ENCODE data around the gene CHRNA4. TPM values are rescaled to one million over a fixed set of nuclear protein-coding genes. Genes with fewer than 3 reads are reported as not detected.

CHRNA4 gene
- total RNA-seq, 1 donor from 2014 or later = not detected

DNA sequence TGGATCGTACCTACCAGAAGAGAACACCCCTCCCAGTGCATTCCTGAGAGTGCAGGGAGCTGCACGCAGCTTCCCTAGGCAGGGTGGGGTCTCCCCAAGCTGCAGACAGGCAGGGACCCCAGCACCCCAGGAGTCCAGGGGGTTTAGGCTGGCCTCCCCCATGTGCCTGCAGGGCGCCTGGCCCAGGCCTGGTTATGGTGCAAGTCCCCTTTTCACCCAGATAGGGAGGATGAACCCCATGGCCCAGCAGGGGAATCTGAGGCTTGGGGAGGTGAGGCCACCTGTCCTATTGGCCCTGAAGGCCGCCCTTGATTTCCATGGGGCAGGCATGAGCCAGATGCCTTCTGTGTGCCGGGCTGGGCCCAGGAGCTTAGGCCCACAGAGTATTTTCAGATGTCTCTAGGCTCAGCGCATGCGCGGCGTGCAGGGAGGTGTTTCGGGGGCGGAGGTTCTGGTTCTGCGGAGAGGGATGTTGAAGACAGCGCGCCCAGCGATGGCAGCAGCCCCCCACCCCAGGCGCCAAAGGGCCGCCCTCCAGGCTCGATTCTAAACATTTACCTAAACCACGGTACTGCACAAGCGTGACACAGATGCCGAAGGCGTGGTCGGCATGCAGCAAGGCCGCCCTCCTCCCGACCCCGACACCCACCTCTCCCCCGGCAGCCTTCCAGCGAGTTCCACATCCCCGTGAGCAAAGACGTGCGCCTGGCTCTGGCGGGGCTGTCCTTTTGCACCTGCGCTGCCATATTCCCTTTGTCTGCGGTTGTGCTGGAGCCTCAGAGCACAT, 38.8 kb downstream of the CHRNA4 start:
- Mint-ChIP-seq H3K4me1 (ENCODE audit: low read depth) (no peaks in the 10 kb centered on the region), H3K27ac (no peak overlapping the region), H3K9me3 (no peaks in the 10 kb centered on the region), H3K36me3 (ENCODE audit: low read depth) (no peaks in the 10 kb centered on the region), H3K27me3 (ENCODE audit: insufficient read depth) (peaks cover 6% of the 10 kb centered on the region), H3K4me3 (no peak overlapping the region)
- intact Hi-C loops (cut with micrococcal nuclease) = no loop called here
- no peak for DNase-seq (ENCODE audit: low spot score)

DNA sequence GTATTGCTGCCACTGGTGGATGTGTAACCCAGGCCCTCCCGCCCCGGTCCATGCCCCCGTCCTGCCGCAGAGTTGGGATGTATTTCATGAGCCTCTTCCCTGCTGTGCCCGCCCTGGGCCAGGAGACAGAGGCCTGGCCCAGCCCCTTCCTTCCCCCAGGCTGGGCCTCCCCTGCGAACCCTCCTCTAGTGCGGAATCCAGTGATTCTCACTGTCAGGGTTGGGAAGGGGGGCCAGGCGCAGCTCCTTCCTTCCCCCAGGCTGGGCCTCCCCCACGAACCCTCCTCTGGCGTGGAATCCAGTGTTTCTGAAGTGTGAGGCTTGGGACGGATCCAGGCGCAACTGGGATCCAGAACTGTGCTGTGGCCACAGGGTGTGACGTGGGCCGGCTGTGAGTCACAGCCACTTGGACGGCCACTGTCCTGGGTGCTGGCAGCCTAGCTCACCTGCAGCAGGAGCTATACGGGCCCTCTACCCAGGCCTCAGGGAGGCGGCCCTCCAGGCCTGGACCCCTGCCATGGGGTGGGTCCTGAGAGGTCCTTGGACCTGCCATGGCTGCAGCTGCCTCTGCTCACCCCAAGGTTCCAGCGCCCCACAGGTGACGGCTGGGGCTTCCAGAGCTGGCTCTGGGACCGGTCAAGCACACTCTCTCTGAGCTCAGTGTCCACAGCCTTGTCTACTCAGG, 39.9 kb downstream of the CHRNA4 start:
- intact Hi-C loops (cut with micrococcal nuclease) = no loop called here
- no peak for DNase-seq (ENCODE audit: low spot score)
- Mint-ChIP-seq H3K4me1 (ENCODE audit: low read depth) (no peaks in the 10 kb centered on the region), H3K27me3 (ENCODE audit: insufficient read depth) (peaks cover 6% of the 10 kb centered on the region), H3K4me3 (no peak overlapping the region), H3K36me3 (ENCODE audit: low read depth) (no peaks in the 10 kb centered on the region), H3K27ac (no peak overlapping the region), H3K9me3 (no peaks in the 10 kb centered on the region)

DNA sequence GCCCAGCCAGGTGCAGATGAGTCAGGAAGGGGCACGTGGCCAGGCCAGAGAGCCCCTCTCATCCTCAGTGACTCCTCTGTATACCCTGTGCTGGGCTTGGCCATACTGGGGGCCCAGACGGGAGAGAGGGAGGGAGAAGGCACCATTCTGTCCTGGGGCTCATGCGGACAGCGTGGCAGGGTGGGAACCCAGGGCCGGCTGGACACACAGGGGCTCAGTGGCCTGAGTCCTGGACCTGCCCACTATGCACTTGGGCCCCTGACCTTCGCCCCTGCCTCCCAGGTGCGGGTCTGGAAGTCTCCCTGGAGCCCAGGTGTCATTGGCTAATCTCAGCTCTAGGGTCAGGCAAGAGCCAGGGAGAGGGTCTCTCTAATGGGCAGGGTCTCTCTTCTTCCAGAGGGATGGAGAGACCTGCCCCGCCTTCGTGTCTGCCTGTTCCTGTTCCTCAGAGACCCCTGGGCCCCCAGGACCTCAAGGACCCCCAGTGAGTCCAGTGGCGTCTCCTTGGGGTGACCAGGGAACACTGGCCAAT, 40.5 kb downstream of the CHRNA4 start:
- H3K27me3 Mint-ChIP-seq (ENCODE audit: insufficient read depth) = peaks cover 6% of the 10 kb centered on the region
- no peak for DNase-seq (ENCODE audit: low spot score)
- intact Hi-C loops (cut with micrococcal nuclease) = no loop called here
- no peaks in the 10 kb centered on the region for H3K9me3 Mint-ChIP-seq
- no peak overlapping the region for H3K27ac Mint-ChIP-seq
- no peaks in the 10 kb centered on the region for H3K4me1 Mint-ChIP-seq (ENCODE audit: low read depth)
- no peaks in the 10 kb centered on the region for H3K36me3 Mint-ChIP-seq (ENCODE audit: low read depth)
- H3K4me3 Mint-ChIP-seq = no peak overlapping the region

DNA sequence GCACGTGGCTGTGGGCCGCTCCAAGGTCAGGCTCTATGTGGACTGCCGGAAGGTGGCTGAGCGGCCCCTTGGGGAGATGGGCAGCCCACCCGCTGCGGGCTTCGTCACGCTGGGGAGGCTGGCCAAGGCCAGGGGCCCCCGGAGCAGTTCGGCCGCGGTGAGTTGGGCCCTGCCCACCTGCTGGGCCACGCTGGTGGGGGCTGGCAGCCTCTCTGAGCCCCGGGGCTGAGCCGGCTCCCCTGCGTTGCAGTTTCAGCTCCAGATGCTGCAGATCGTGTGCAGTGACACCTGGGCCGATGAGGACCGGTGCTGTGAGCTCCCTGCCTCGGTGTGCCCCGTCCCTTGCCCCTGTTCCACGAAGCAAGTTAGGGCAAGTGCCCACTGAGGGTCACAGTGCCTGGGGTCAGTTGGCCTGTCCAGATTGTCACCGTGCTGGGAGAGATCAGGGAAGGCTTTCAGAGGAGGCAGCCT, 41.1 kb downstream of the CHRNA4 start:
- Mint-ChIP-seq H3K36me3 (ENCODE audit: low read depth) (no peaks in the 10 kb centered on the region), H3K27me3 (ENCODE audit: insufficient read depth) (peaks cover 6% of the 10 kb centered on the region), H3K4me3 (no peak overlapping the region), H3K9me3 (no peaks in the 10 kb centered on the region), H3K4me1 (ENCODE audit: low read depth) (no peaks in the 10 kb centered on the region), H3K27ac (no peak overlapping the region)
- DNase-seq (ENCODE audit: low spot score) = no peak
- intact Hi-C loops (cut with micrococcal nuclease) = no loop called here

DNA sequence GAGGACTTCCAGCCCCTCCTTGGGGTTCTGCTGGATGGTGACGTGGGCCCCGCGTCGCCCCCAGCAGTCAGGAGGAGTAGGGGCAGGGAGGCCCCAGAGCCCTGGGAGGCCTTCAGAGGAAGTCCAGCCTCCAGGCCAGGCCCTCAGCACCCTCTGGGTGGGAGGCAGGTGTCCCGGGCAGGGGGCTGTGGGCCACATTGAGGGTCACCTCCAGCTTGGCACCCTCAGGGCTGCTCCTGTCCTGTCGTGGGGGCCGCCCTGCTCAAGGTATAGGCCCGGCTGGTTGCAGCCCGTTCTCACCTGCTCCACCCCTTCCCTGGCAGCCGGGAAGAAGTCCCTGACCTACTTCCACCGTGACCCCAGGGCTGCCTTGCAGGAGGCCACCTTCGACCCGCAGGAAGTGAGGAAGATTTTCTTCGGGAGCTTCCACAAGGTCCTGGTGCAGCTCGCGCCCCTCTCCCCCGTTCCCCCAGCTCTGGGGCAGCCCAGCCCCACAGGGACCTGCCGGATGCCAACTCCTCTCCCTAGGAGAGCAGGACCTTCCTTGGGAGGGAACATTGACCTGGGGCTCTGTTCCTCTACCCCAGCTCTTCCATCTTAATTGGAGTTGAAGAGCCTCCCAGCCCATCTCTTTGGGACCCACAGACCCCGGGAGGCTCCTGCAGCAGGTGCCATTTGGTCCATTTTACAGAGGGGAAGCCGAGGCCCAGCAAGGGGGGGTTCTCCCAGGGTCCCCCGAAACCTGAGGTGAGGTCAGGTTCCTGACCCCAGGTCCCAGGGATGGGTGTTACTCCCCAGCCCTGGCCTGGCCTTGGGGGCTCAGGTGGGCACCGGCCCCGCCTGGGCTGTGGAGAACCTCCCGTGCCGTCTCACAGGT, 41.7 kb downstream of the CHRNA4 start:
- Mint-ChIP-seq H3K4me1 (ENCODE audit: low read depth) (no peaks in the 10 kb centered on the region), H3K27ac (no peak overlapping the region), H3K36me3 (ENCODE audit: low read depth) (no peaks in the 10 kb centered on the region), H3K27me3 (ENCODE audit: insufficient read depth) (peaks cover 6% of the 10 kb centered on the region), H3K4me3 (no peak overlapping the region), H3K9me3 (no peaks in the 10 kb centered on the region)
- no peak for DNase-seq (ENCODE audit: low spot score)
- intact Hi-C loops (cut with micrococcal nuclease) = no loop called here

DNA sequence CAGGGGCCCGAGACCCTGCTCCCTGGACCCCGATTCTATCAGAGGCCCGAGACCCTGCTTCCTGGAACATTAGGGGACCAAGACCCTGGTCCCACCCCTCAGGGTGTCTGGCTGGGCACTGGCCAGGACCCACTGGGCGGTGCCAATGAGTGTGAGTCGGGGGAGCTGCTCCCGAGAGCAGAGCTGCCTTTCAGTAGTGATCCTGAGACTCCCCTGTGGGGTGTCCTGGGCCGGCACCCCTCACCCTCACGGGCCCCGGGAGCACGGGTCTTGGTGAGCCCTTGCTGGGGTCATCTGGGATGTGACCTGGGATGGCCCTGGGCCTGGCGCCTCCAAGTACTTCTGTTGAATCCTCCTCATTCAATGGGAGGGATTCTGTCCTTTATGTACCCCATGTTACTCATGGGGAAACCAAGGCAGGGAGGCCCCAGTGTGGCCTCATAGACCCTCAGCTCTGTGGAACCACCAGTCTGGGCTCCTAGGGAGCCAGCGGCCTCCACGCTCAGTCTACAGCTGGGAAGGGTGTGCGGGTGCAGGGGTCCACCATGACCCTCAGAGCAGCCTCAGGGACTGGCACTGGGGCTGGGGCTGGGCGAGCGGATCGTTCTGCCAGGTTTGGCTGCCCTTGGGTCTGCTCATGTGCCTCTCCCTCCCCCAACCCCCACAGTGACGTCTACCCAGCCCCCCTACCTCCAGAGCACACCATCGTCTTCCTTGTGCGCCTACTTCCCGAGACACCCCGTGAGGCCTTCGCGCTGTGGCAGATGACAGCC, 42.6 kb downstream of the CHRNA4 start:
- intact Hi-C loops (cut with micrococcal nuclease) = no loop called here
- Mint-ChIP-seq H3K36me3 (ENCODE audit: low read depth) (no peaks in the 10 kb centered on the region), H3K4me1 (ENCODE audit: low read depth) (no peaks in the 10 kb centered on the region)

DNA sequence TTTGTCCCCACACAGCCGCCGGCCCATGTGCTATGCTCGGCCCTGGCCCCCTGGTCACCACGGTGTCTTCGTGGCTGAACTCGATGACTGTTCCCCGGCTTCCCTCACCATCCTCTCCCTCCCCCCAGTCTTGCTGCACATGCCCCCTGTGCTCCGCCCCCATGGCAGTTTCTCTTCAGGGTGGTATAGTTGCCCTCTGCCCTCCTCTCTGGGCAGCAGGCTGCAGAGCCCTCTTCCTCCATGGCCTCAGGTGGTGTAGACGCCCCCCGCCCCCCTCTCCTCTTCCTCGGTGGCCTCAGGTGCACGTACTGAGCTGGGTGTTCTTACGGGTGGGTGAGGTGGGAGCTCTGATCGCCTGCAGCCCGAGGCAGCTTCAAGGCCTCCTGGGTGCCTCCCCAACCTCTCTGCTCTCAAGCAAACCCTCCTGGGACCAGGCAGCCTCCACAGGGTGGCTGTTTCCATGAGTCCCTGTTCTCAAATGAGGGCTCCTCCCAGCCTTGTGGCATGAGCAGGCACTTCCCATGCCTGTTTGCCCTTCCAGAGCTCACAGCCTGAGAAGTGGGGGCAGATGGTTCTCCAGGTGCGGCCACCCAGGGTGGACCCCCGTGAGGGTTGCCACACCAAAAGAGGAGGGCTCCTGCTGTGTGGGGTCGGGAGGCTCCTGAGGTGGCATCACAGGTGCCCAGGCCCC, 43.4 kb downstream of the CHRNA4 start:
- Mint-ChIP-seq H3K36me3 (ENCODE audit: low read depth) (no peaks in the 10 kb centered on the region), H3K27me3 (ENCODE audit: insufficient read depth) (no peaks in the 10 kb centered on the region), H3K27ac (no peak overlapping the region), H3K9me3 (no peaks in the 10 kb centered on the region), H3K4me3 (no peak overlapping the region), H3K4me1 (ENCODE audit: low read depth) (no peaks in the 10 kb centered on the region)
- intact Hi-C loops (cut with micrococcal nuclease) = no loop called here
- DNase-seq (ENCODE audit: low spot score) = no peak

More for the DNA sequence above, 42.6 kb downstream of the CHRNA4 start:
- DNase-seq (ENCODE audit: low spot score) = no peak
- no peaks in the 10 kb centered on the region for H3K9me3 Mint-ChIP-seq
- no peaks in the 10 kb centered on the region for H3K27me3 Mint-ChIP-seq (ENCODE audit: insufficient read depth)
- H3K27ac Mint-ChIP-seq = no peak overlapping the region
- no peak overlapping the region for H3K4me3 Mint-ChIP-seq

DNA sequence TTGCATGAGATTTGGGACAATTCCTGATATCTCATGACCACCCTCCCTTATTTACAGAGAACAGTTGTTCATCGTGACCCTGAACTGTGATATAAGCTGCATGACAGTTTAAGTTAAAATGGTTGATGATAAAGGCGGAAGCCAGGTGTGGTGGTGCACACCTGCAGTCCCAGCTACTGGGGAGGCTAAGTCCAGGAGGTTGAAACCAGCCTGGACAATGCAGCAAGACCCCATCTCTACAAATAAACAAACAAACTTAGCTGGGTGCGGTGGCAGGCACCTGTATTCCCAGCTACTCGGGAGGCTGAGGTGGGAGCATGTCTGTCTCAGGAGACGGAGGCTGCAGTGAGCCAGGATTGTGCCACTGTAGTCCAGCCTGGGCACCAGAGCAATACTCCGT, 44.1 kb downstream of the CHRNA4 start:
- no peaks in the 10 kb centered on the region for H3K36me3 Mint-ChIP-seq (ENCODE audit: low read depth)

DNA sequence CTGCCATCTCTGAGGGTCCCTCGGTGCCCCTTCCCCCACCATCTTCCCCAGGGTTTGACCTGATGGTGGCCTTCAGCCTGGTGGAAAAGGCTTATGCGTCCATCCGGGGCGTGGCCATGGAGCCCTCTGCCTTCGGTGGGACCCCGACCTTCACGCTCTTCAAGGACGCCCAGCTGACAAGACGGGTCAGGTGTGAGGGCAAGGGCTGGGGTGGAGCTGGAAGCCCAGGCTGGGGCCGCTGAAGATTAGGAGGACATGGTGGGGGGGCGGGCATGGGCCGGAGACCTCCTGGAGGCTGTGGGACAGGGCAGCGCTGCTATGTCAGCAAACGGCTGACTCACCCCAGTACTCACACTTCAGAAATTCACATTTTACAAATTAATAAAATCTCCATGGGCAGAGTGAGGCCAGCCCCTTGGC, 44.6 kb downstream of the CHRNA4 start:
- no peak for DNase-seq (ENCODE audit: low spot score)
- Mint-ChIP-seq H3K9me3 (no peaks in the 10 kb centered on the region), H3K27ac (no peak overlapping the region), H3K4me3 (no peak overlapping the region), H3K27me3 (ENCODE audit: insufficient read depth) (no peaks in the 10 kb centered on the region), H3K36me3 (ENCODE audit: low read depth) (no peaks in the 10 kb centered on the region), H3K4me1 (ENCODE audit: low read depth) (no peaks in the 10 kb centered on the region)
- intact Hi-C loops (cut with micrococcal nuclease) = no loop called here

More for the DNA sequence above, 44.1 kb downstream of the CHRNA4 start:
- H3K27ac Mint-ChIP-seq = no peak overlapping the region
- no peaks in the 10 kb centered on the region for H3K4me1 Mint-ChIP-seq (ENCODE audit: low read depth)
- no peaks in the 10 kb centered on the region for H3K9me3 Mint-ChIP-seq
- no peak overlapping the region for H3K4me3 Mint-ChIP-seq
- no peak for DNase-seq (ENCODE audit: low spot score)
- intact Hi-C loops (cut with micrococcal nuclease) = no loop called here
- H3K27me3 Mint-ChIP-seq (ENCODE audit: insufficient read depth) = no peaks in the 10 kb centered on the region

DNA sequence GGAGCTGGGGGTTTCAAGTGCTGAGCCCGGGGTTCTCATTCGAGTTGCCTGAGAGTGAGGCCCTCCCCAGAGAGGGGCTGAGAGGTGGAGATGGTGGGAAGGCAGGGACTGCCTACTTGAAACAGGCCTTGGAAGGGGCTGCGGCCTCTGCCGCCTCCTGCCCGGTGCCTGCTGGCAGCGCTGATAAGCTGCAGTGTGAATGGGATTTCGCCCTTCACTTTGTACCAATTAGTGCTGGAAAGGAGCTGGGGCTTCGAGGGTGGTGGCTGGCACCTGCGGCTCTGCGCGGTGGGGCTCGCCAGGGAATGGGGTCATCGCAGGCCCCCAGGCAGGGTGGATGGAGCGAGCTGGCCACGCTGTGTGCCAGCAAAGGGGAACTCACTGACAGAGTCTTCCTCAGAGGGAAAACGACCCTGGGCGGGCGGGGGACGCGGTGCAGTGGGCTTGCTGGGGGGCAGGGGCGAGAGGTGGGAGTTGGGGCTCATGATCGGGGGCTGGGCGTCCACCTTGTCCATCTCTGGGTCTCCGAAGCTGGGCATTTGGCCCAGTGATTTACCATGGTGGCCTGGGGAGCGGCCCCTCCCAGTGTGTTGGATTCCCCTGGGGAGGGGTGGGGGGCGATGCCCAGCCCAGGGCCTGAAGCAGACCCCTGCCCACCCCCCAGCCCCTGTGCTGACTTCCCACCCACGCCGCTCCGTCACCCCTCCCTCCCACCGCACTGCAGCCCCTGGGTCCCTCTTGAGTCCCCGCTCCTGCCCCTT, 45.2 kb downstream of the CHRNA4 start:
- no peak for DNase-seq (ENCODE audit: low spot score)
- no peak overlapping the region for H3K27ac Mint-ChIP-seq
- intact Hi-C loops (cut with micrococcal nuclease) = no loop called here

DNA sequence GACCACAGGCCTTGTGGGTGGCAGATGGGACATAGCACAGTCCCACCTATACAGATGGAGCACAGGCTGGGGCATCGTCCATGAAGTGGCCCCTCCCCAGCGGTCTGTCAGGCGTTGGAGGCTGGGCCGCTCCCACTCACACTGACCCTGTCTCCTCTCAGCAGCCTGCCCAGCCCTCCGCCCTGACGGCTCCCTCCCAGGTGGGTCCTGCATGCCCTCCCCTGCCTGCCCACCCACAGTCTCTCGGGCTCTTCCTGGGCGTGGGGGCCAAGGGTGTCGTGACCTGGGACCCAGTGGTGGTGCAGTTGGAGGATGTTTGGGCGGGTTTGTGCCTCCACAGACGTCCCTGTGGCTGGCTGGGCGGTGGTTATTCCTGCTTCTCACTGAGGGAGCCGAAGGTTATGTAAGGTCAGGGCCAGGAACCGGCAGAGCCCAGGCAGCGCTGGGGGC, 45.9 kb downstream of the CHRNA4 start:
- DNase-seq (ENCODE audit: low spot score) = no peak
- intact Hi-C loops (cut with micrococcal nuclease) = no loop called here
- Mint-ChIP-seq H3K36me3 (ENCODE audit: low read depth) (no peaks in the 10 kb centered on the region), H3K4me3 (no peak overlapping the region), H3K27me3 (ENCODE audit: insufficient read depth) (no peaks in the 10 kb centered on the region), H3K9me3 (no peaks in the 10 kb centered on the region), H3K4me1 (ENCODE audit: low read depth) (no peaks in the 10 kb centered on the region), H3K27ac (no peak overlapping the region)

More for the DNA sequence above, 45.2 kb downstream of the CHRNA4 start:
- H3K36me3 Mint-ChIP-seq (ENCODE audit: low read depth) = no peaks in the 10 kb centered on the region
- no peaks in the 10 kb centered on the region for H3K4me1 Mint-ChIP-seq (ENCODE audit: low read depth)
- H3K9me3 Mint-ChIP-seq = no peaks in the 10 kb centered on the region
- no peaks in the 10 kb centered on the region for H3K27me3 Mint-ChIP-seq (ENCODE audit: insufficient read depth)
- no peak overlapping the region for H3K4me3 Mint-ChIP-seq

Measured in activated T-helper 1 cell treated with anti-CD3 and anti-CD28 coated beads, Interleukin-12 subunit alpha, Interleukin-12 subunit beta, Interleukin-2, Interleukin-4 antibody, amounts not matched to agents 30 ng/mL and 10 ng/mL and 1 ng/mL, durations not matched to agents 14 hours and 24 hours and 36 hours (primary cell).